ENCODE data around the gene MDM2. TPM values are rescaled to one million over a fixed set of nuclear protein-coding genes. Genes with fewer than 3 reads are reported as not detected.

The MDM2 gene
- total and polyA plus RNA-seq, 2 donors (not counting 1 experiment from before 2014, with no cell fraction given) = 6.1 to 78.7 TPM

GRCh38 chr12:68846811-68847210 is 38.8 kb downstream of the MDM2 start:
- CTCF ChIA-PET = no interaction called here

GRCh38 chr12:68850390-68850789 is 42.4 kb downstream of the MDM2 start:
- Mint-ChIP-seq H3K4me1 (no peaks in the 10 kb centered on the region), H3K27me3 (no peaks in the 10 kb centered on the region), H3K27ac (no peak overlapping the region), H3K9me3 (ENCODE audit: insufficient read depth) (no peaks in the 10 kb centered on the region), H3K4me3 (no peak overlapping the region)
- POLR2A ChIA-PET = no interaction called here
- no peak for ATAC-seq (ENCODE audit: low read depth)
- no peak overlapping the region for H3K27ac ChIP-seq (ENCODE audit: low read length in 2 of 2)
- no peaks in the 10 kb centered on the region for H3K36me3 ChIP-seq (replicated peaks in 1 of 2; ENCODE audit: control extremely low read depth in 1 of 2, control insufficient read depth in 1 of 2, extremely low read depth in 1 of 2, insufficient read depth in 2 of 2, low read length in 1 of 2)
- H3K4me2 ChIP-seq (replicated peaks; ENCODE audit: low read depth, low read length, poor library complexity, severe bottlenecking) = no peak overlapping the region
- H3K9ac ChIP-seq (ENCODE audit: low read length) = no peak overlapping the region
- no peaks in the 10 kb centered on the region for H3K79me2 ChIP-seq (ENCODE audit: control insufficient read depth, insufficient read depth, low read length)
- no peaks in the 10 kb centered on the region for H4K20me1 ChIP-seq (ENCODE audit: control insufficient read depth, insufficient read depth, low read length, poor library complexity, severe bottlenecking)
- H3K27me3 ChIP-seq (replicated peaks in 1 of 4; ENCODE audit: control extremely low read depth in 1 of 4, control insufficient read depth in 3 of 4, insufficient read depth in 4 of 4, low read length in 3 of 4) = no peaks in the 10 kb centered on the region
- no peak overlapping the region for H2AFZ ChIP-seq (ENCODE audit: insufficient read depth, low read depth, low read length, poor library complexity, severe bottlenecking)
- DNase-seq = no peak
- TF ChIP-seq CTCF (IDR thresholded peaks at IDR 0.05) = no peak
- TF ChIP-seq EZH2 (IDR thresholded peaks at IDR 0.05; ENCODE audit: borderline replicate concordance, insufficient read depth, low read depth, low read length, poor library complexity, severe bottlenecking) = no peak
- no peak overlapping the region for H3K4me3 ChIP-seq (ENCODE audit: control extremely low read depth in 1 of 5, extremely low read depth in 1 of 5, insufficient read depth in 1 of 5, low read depth in 2 of 5, low read length in 4 of 5)
- WGBS (ENCODE audit: insufficient coverage) = no CpG with 5 or more reads among the region's 4 CpGs
- H3K9me3 ChIP-seq (ENCODE audit: control extremely low read depth in 1 of 3, control insufficient read depth in 2 of 3, insufficient read depth in 1 of 3, low read length in 2 of 3) = no peaks in the 10 kb centered on the region
- intact Hi-C loops (cut with micrococcal nuclease) = no loop called here
- CTCF ChIA-PET = interaction anchor here (0.6 to 2.4 kb wide), 3 partner anchors 20 to 139 kb away, joined by 3 to 8 read pairs (median 4); no protein-coding TSS in a partner anchor
- H3K4me1 ChIP-seq (ENCODE audit: control insufficient read depth in 2 of 2, insufficient read depth in 2 of 2, low read length in 2 of 2) = no peaks in the 10 kb centered on the region

More at GRCh38 chr12:68846811-68847210, 38.8 kb downstream of the MDM2 start:
- POLR2A ChIA-PET = no interaction called here
- WGBS (ENCODE audit: insufficient coverage) = no CpG with 5 or more reads among the region's 3 CpGs
- H3K27ac ChIP-seq (ENCODE audit: low read length in 2 of 2) = no peak overlapping the region
- H3K27me3 Mint-ChIP-seq = no peaks in the 10 kb centered on the region
- H2AFZ ChIP-seq (ENCODE audit: insufficient read depth, low read depth, low read length, poor library complexity, severe bottlenecking) = no peak overlapping the region
- H3K4me3 Mint-ChIP-seq = no peak overlapping the region
- ATAC-seq (ENCODE audit: low read depth) = no peak
- intact Hi-C loops (cut with micrococcal nuclease) = no loop called here
- no peaks in the 10 kb centered on the region for H3K9me3 Mint-ChIP-seq (ENCODE audit: insufficient read depth)
- no peaks in the 10 kb centered on the region for H3K9me3 ChIP-seq (ENCODE audit: control extremely low read depth in 1 of 3, control insufficient read depth in 2 of 3, insufficient read depth in 1 of 3, low read length in 2 of 3)
- no peak overlapping the region for H3K27ac Mint-ChIP-seq
- no peak overlapping the region for H3K9ac ChIP-seq (ENCODE audit: low read length)
- H3K4me3 ChIP-seq (ENCODE audit: control extremely low read depth in 1 of 5, extremely low read depth in 1 of 5, insufficient read depth in 1 of 5, low read depth in 2 of 5, low read length in 4 of 5) = no peak overlapping the region
- no peaks in the 10 kb centered on the region for H3K4me1 ChIP-seq (ENCODE audit: control insufficient read depth in 2 of 2, insufficient read depth in 2 of 2, low read length in 2 of 2)
- DNase-seq = no peak
- H4K20me1 ChIP-seq (ENCODE audit: control insufficient read depth, insufficient read depth, low read length, poor library complexity, severe bottlenecking) = no peaks in the 10 kb centered on the region
- H3K79me2 ChIP-seq (ENCODE audit: control insufficient read depth, insufficient read depth, low read length) = no peaks in the 10 kb centered on the region
- H3K4me1 Mint-ChIP-seq = no peaks in the 10 kb centered on the region
- H3K4me2 ChIP-seq (replicated peaks; ENCODE audit: low read depth, low read length, poor library complexity, severe bottlenecking) = no peak overlapping the region
- peaks cover 3 to 10% of the 10 kb centered on the region in 2 experiments for H3K36me3 ChIP-seq (replicated peaks in 1 of 2; ENCODE audit: control extremely low read depth in 1 of 2, control insufficient read depth in 1 of 2, extremely low read depth in 1 of 2, insufficient read depth in 2 of 2, low read length in 1 of 2)
- H3K27me3 ChIP-seq (replicated peaks in 1 of 4; ENCODE audit: control extremely low read depth in 1 of 4, control insufficient read depth in 3 of 4, insufficient read depth in 4 of 4, low read length in 3 of 4) = no peaks in the 10 kb centered on the region
- no peak for TF ChIP-seq CTCF (IDR thresholded peaks at IDR 0.05)
- TF ChIP-seq EZH2 (IDR thresholded peaks at IDR 0.05; ENCODE audit: borderline replicate concordance, insufficient read depth, low read depth, low read length, poor library complexity, severe bottlenecking) = no peak
